Daoy (cell line): ENCODE results near the gene NCKAP5. TPM values are rescaled to one million over a fixed set of nuclear protein-coding genes. Genes with fewer than 3 reads are reported as not detected.
A peak's percentile ranks its signal among the peaks of the same experiment; 100 is the strongest.

Source experiments
- DNase-seq: peaks from one replicate; pipeline ENCODE4 v3.0.0-alpha.2; 2015; ENCODE audit warnings: low read depth
- total RNA-seq: library from RNA; depleted of rRNA; stranded (reverse); fragments of >200 nt; shearing (Covaris generic); gene quantifications from 2 replicates; pipeline ENCODE4 v1.2.3, GENCODE V29; 2014

The NCKAP5 gene
- total RNA-seq, 1 experiment from 2014 or later, result 8.4 TPM

DNA sequence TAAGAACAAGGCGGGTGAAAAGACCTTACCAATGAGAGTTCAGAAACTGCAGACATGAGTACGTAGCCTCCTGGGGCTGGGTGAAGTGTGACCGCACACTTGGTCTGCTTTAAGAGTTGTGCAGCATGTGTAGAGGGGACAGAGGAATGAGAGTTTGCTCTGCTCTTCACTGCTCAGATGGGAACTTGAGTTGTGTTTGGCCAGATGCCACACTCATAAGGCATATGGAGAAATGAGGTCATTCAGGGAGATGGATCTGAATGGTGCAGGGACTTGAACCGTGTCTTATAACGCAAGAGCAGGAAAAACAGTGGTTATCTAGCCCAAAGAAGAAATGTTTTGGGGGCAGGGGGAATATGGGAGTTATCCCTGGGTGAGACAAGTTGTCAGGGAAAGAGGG is 624.4 kb downstream of the NCKAP5 start:
- peak; percentile 32 for DNase-seq

- DNase-seq, result no peak
Measured at GRCh38 chr2:132941296-132942020, 626.8 kb downstream of the NCKAP5 start.

GRCh38 chr2:132937629-132938028 is 630.6 kb downstream of the NCKAP5 start:
- peak; percentile 16 for DNase-seq

- no peak for DNase-seq
Measured at GRCh38 chr2:132936791-132937190, 631.5 kb downstream of the NCKAP5 start.

- peak; percentile 25 for DNase-seq
Measured at GRCh38 chr2:132936261-132936660, 632.0 kb downstream of the NCKAP5 start.

- no peak for DNase-seq
Measured at GRCh38 chr2:132929786-132930185, 638.5 kb downstream of the NCKAP5 start.

- DNase-seq, result peak; percentile 79
Measured at GRCh38 chr2:132923787-132924186, 644.5 kb downstream of the NCKAP5 start.

GRCh38 chr2:132915812-132916549 is 652.3 kb downstream of the NCKAP5 start:
- DNase-seq, result peak; percentile 4

DNA sequence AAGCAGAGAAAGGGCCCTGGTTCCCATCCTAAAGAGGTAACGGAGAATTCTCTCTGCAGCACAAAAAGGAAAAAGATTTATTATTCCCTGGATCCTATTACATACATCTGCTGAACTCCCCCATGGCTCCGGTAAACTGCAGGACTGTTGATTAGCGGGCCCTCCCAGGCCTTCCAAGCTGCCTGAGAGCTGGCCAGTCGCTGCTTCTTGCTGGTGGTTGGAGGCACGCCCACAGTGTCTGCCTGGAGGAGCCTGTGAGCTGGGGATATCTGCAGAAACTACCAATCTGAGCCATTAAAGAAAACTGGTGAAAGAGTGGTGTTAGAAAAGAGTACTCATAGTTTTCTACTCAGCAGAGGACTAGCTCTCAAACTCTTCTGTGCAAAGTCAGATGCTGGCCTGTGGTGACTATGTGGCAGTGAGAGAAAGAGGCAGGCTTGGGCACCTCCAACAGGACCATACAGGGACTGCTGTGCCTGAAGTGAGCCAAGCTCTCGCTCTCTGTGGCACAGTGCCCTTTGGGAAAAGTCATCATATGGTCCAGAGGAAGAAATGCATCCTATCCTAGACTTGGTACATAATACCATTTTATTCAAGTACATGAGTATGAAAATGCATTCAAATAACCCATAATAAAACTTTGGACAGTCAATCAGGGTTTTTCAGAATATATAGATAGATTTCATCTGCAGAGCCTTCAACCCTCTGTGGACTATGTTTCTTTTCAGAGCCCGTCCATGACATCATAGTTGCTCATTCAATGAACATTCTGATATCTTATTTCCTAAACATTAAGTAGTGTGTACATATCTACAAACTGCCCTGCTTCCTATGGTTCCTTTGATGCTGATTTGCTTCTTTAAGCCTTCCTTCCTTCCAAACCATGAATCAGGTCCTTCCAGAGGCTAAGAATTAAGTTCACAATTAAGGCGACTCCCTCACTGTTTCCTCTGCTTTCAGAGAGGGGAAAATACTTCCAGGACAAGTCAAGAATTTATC is 656.2 kb downstream of the NCKAP5 start:
- no peak for DNase-seq

- DNase-seq, result no peak
Measured at GRCh38 chr2:132910432-132910831, 657.8 kb downstream of the NCKAP5 start.

- peak; percentile 21 for DNase-seq
Measured at GRCh38 chr2:132909427-132909826, 658.8 kb downstream of the NCKAP5 start.

GRCh38 chr2:132904142-132904842 is 664.0 kb downstream of the NCKAP5 start:
- DNase-seq, result no peak

GRCh38 chr2:132902626-132903025 is 665.6 kb downstream of the NCKAP5 start:
- DNase-seq, result peak; percentile 4

DNA sequence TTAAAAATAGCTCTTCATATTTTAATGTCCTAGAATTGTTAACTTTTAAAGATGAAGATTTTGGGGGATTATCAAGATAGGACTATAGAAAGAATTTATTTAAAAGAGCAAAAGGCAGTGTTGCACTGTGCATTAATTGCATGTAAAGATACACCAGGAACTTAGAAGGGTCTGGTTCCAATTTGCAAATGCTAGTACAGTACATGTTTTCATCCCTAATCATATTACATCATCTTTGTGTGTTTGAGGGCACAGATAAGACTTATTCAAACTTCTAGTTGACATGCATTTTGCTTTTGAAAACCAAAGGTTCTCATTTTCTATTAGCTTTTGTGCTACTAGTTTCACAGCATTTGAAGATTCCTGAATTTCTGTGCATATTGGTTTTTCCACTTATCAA is 666.6 kb downstream of the NCKAP5 start:
- no peak for DNase-seq

GRCh38 chr2:132897111-132897510 is 671.2 kb downstream of the NCKAP5 start:
- DNase-seq, result no peak

- DNase-seq, result no peak
Measured at GRCh38 chr2:132896073-132896472, 672.2 kb downstream of the NCKAP5 start.

DNA sequence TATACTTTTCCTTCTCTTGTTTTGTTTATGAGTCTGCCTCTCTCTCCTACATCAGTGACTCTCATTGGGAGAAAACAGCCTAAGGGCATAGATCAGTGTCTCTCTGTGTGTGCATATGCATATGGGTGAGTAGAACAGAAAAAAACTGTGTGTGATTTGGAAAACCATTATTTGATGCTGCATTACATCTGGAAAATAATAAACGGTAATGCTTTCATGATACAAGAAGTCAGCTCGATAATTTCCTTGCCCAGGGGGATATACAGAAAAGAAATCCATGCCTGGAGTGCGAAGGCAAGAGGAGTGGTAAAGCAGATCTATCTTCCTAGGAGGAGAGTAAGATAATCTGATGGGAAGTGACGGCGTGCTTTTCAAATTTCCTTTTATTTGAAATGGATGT is 676.8 kb downstream of the NCKAP5 start:
- DNase-seq, result no peak

DNA sequence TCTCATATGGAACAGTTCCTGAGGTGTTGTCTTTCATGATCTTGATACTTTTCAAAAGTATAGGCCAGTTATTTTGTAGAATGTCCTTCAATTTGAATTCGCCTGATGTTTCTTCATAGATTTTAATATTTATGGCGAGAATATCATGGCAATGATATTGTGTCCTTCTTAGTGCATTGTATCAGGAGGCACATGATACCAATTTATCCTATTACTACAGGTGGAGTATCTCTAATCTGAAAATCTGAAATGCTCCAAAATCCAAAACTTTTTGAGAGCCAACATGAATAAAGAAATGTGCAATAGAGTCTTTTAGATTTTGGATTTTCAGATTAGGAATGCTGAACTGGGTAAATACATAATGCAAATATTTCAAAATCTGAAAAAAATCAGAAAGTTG is 681.7 kb downstream of the NCKAP5 start:
- no peak for DNase-seq

GRCh38 chr2:132884705-132885104 is 683.6 kb downstream of the NCKAP5 start:
- no peak for DNase-seq

- DNase-seq, result no peak
Measured at GRCh38 chr2:132884292-132884691, 684.0 kb downstream of the NCKAP5 start.

GRCh38 chr2:132883430-132883829 is 684.8 kb downstream of the NCKAP5 start:
- no peak for DNase-seq
